GM23338 (cell line): ENCODE measurements around the gene GIGYF1.

ENCODE experiments used
- CTCF ChIP-seq, 2 experiments: fragments of 200-600 bp in 1 of 2; sonication (generic) in 1 of 2; conservative IDR thresholded peaks; 2 replicates each; pipeline versions ENCODE4 v1.5.1 to v1.6.1; 2016 to 2017; ENCODE audit warnings: antibody characterized with exemption in 2 of 2, low read depth in 2 of 2, mild to moderate bottlenecking in 2 of 2, moderate library complexity in 1 of 2
- EZH2 ChIP-seq: fragments of 200-600 bp; sonication (generic); IDR thresholded peaks from one replicate; pipeline ENCODE4 v1.8.0; 2017; ENCODE audit warnings: antibody characterized with exemption, mild to moderate bottlenecking, low read depth; ENCODE audit not compliant: unreplicated experiment
- JUNB ChIP-seq: IDR thresholded peaks from one replicate; pipeline ENCODE4 v1.6.1; 2016; ENCODE audit warnings: antibody characterized with exemption; ENCODE audit not compliant: unreplicated experiment
- POLR2AphosphoS5 ChIP-seq: IDR thresholded peaks from 2 replicates; pipeline ENCODE4 v1.6.1; 2016; ENCODE audit warnings: antibody characterized with exemption, low read depth
- REST ChIP-seq: IDR thresholded peaks from one replicate; pipeline ENCODE4 v1.6.1; 2018; ENCODE audit warnings: antibody characterized with exemption; ENCODE audit not compliant: unreplicated experiment
- STAT1 ChIP-seq: IDR thresholded peaks from one replicate; pipeline ENCODE4 v1.6.1; 2016; ENCODE audit warnings: antibody characterized with exemption; ENCODE audit not compliant: unreplicated experiment

DNA sequence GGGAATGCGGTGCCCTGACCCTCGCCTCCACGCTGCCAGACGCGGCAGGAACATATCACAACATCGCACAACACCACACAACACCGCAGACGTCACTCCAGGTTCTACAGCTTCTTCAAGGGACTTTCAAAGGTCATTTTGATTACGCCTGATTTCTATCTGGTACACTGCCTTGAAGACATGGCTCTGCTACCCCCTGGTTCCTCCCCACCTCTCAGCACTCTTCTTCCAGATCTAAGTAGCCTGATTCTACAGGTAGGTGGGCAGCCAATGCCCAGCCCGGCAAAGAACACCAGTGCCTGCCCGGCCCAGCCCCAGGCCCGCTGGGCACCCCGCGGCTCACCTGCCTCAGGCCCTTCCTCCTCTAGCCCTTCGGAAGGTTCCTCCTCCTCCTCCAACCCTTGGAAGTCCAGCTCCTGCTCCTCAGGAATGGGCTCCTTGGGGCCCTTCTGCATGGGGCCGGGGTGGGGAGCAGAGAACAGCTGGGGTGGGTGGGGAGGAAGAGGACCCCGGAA, 8.4 kb downstream of the GIGYF1 start:
- TF ChIP-seq REST = no peak
- no peak for TF ChIP-seq CTCF (conservative IDR thresholded peaks at IDR 0.05; ENCODE audit: low read depth in 2 of 2)
- no peak for TF ChIP-seq STAT1
- no peak for TF ChIP-seq JUNB
- no peak for TF ChIP-seq POLR2AphosphoS5
- no peak for TF ChIP-seq EZH2
